GM23338 (cell line): ENCODE results near the gene TUBGCP2. TPM values are rescaled to one million over a fixed set of nuclear protein-coding genes. Genes with fewer than 3 reads are reported as not detected.
A peak's percentile ranks its signal among the peaks of the same experiment; 100 is the strongest.

Experiments
- ATAC-seq: fragments of 200-7000 bp; cut with Tn5 transposase; 3 replicates; pipeline ENCODE4 v1.9.1; 2020
- DNase-seq: peaks from one replicate; pipeline ENCODE4 v3.0.0-alpha.2; 2015; ENCODE audit warnings: low spot score
- H2AFZ ChIP-seq: fragments of 200-600 bp; sonication (generic); 2 replicates; pipeline ENCODE4 v1.8.0; 2016; ENCODE audit warnings: antibody characterized with exemption, mild to moderate bottlenecking, moderate library complexity
- H3F3A ChIP-seq: fragments of 200-600 bp; sonication (generic); replicated peaks from 2 replicates; pipeline ENCODE4 v1.8.0; 2017; ENCODE audit warnings: antibody characterized with exemption, mixed run types, low read depth
- H3K27ac ChIP-seq: fragments of 200-600 bp; sonication (generic); 2 replicates; pipeline ENCODE4 v1.6.1; 2016; ENCODE audit warnings: low read depth
- H3K27me3 ChIP-seq: fragments of 200-600 bp; sonication (generic); 2 replicates; pipeline ENCODE4 v1.8.0; 2016; ENCODE audit warnings: mild to moderate bottlenecking, mixed run types, moderate library complexity; ENCODE audit not compliant: insufficient read depth
- H3K36me3 ChIP-seq: fragments of 200-600 bp; sonication (generic); 2 replicates; pipeline ENCODE4 v1.8.0; 2016; ENCODE audit warnings: mild to moderate bottlenecking; ENCODE audit not compliant: insufficient read depth
- H3K4me1 ChIP-seq: fragments of 200-600 bp; sonication (generic); 2 replicates; pipeline ENCODE4 v1.8.0; 2016; ENCODE audit warnings: mild to moderate bottlenecking, moderate library complexity; ENCODE audit not compliant: insufficient read depth
- H3K4me2 ChIP-seq: fragments of 200-600 bp; sonication (generic); 2 replicates; pipeline ENCODE4 v1.7.1; 2017; ENCODE audit warnings: mixed run types
- H3K4me3 ChIP-seq: fragments of 200-600 bp; sonication (generic); 2 replicates; pipeline ENCODE4 v1.6.1; 2016; ENCODE audit warnings: mixed run types
- H3K79me2 ChIP-seq: fragments of 200-600 bp; sonication (generic); replicated peaks from 2 replicates; pipeline ENCODE4 v1.8.0; 2017; ENCODE audit warnings: mild to moderate bottlenecking; ENCODE audit not compliant: insufficient read depth
- H3K9me2 ChIP-seq: fragments of 200-600 bp; sonication (generic); 2 replicates; pipeline ENCODE4 v1.8.0; 2017; ENCODE audit not compliant: insufficient read depth
- H4K20me1 ChIP-seq: fragments of 200-600 bp; sonication (generic); replicated peaks from 2 replicates; pipeline ENCODE4 v1.8.0; 2017; ENCODE audit warnings: mild to moderate bottlenecking; ENCODE audit not compliant: insufficient read depth
- H3K27ac Mint-ChIP-seq: 2 replicates; pipeline ENCODE4 v1.8.0; 2020; ENCODE audit warnings: inconsistent platforms, mild to moderate bottlenecking, moderate library complexity, mixed read lengths
- H3K27me3 Mint-ChIP-seq: 3 replicates; pipeline ENCODE4 v1.8.0; 2022; ENCODE audit warnings: low read depth, mild to moderate bottlenecking, moderate library complexity, mixed read lengths, inconsistent platforms; ENCODE audit not compliant: insufficient read depth, poor library complexity
- H3K36me3 Mint-ChIP-seq: 3 replicates; pipeline ENCODE4 v1.8.0; 2021; ENCODE audit warnings: low read depth, mild to moderate bottlenecking, inconsistent platforms, moderate library complexity, mixed read lengths
- H3K4me1 Mint-ChIP-seq: 3 replicates; pipeline ENCODE4 v1.8.0; 2020; ENCODE audit warnings: mild to moderate bottlenecking, inconsistent platforms, mixed read lengths
- H3K4me3 Mint-ChIP-seq: 3 replicates; pipeline ENCODE4 v1.8.0; 2021; ENCODE audit warnings: moderate library complexity, mild to moderate bottlenecking, inconsistent platforms, mixed read lengths
- H3K9me3 Mint-ChIP-seq: 3 replicates; pipeline ENCODE4 v1.8.0; 2020; ENCODE audit warnings: moderate library complexity, mild to moderate bottlenecking, inconsistent platforms, mixed read lengths
- CREB1 ChIP-seq: fragments of 250-450 bp; sonication (Bioruptor Pico); IDR thresholded peaks from 2 replicates; pipeline ENCODE4 v1.5.0; 2020; ENCODE audit warnings: low read depth, mild to moderate bottlenecking, moderate library complexity
- EZH2 ChIP-seq: fragments of 200-600 bp; sonication (generic); IDR thresholded peaks from one replicate; pipeline ENCODE4 v1.8.0; 2017; ENCODE audit warnings: antibody characterized with exemption, mild to moderate bottlenecking, low read depth; ENCODE audit not compliant: unreplicated experiment
- EZH2phosphoT487 ChIP-seq: fragments of 200-600 bp; sonication (generic); IDR thresholded peaks from one replicate; pipeline ENCODE4 v1.8.1; 2018; ENCODE audit warnings: antibody characterized with exemption; ENCODE audit not compliant: unreplicated experiment
- JUNB ChIP-seq: IDR thresholded peaks from one replicate; pipeline ENCODE4 v1.6.1; 2016; ENCODE audit warnings: antibody characterized with exemption; ENCODE audit not compliant: unreplicated experiment
- NANOG ChIP-seq: IDR thresholded peaks from 2 replicates; pipeline ENCODE4 v1.6.1; 2016; ENCODE audit warnings: antibody characterized with exemption, borderline replicate concordance
- POLR2AphosphoS5 ChIP-seq: IDR thresholded peaks from 2 replicates; pipeline ENCODE4 v1.6.1; 2016; ENCODE audit warnings: antibody characterized with exemption, low read depth
- ZNF114 ChIP-seq: fragments of 250-450 bp; sonication (Bioruptor Pico); IDR thresholded peaks from 2 replicates; pipeline ENCODE4 v1.5.0; 2020; ENCODE audit warnings: mild to moderate bottlenecking, moderate library complexity
- ZNF331 ChIP-seq: fragments of 250-450 bp; sonication (Bioruptor Pico); IDR thresholded peaks from 2 replicates; pipeline ENCODE4 v1.5.0; 2020; ENCODE audit warnings: low read depth, mild to moderate bottlenecking, moderate library complexity
- polyA plus RNA-seq: library from polyadenylated mRNA; unstranded; fragments of >200 nt; fragmentation: Nextera tagmentation; extraction: Ambion mirVana; gene quantifications from 2 replicates; pipeline ENCODE4 v1.2.1, GENCODE V29; 2016
- total RNA-seq: library from RNA; depleted of rRNA; stranded (reverse); fragments of >200 nt; shearing (Covaris generic); gene quantifications from 2 replicates; pipeline ENCODE4 v1.2.3, GENCODE V29; 2014
- TF ChIP-seq, protein P1 (sequence below): fragments of 250-450 bp; sonication (Bioruptor Pico); IDR thresholded peaks from 2 replicates; pipeline ENCODE4 v1.5.0; 2020; ENCODE audit warnings: mild to moderate bottlenecking, moderate library complexity
- TF ChIP-seq, protein P2 (sequence below): IDR thresholded peaks from one replicate; pipeline ENCODE4 v1.6.1; 2018; ENCODE audit warnings: antibody characterized with exemption; ENCODE audit not compliant: unreplicated experiment
- TF ChIP-seq, protein P3 (sequence below): IDR thresholded peaks from 2 replicates; pipeline ENCODE4 v1.6.1; 2016; ENCODE audit warnings: antibody characterized with exemption
- TF ChIP-seq, protein P4 (sequence below), 2 experiments: fragments of 200-600 bp in 1 of 2; sonication (generic) in 1 of 2; conservative IDR thresholded peaks; 2 replicates each; pipeline versions ENCODE4 v1.5.1 to v1.6.1; 2016 to 2017; ENCODE audit warnings: antibody characterized with exemption in 2 of 2, low read depth in 2 of 2, mild to moderate bottlenecking in 2 of 2, moderate library complexity in 1 of 2

The TUBGCP2 gene
- total and polyA plus RNA-seq, 2 experiments from 2014 or later = 59.6 to 67.7 TPM

DNA sequence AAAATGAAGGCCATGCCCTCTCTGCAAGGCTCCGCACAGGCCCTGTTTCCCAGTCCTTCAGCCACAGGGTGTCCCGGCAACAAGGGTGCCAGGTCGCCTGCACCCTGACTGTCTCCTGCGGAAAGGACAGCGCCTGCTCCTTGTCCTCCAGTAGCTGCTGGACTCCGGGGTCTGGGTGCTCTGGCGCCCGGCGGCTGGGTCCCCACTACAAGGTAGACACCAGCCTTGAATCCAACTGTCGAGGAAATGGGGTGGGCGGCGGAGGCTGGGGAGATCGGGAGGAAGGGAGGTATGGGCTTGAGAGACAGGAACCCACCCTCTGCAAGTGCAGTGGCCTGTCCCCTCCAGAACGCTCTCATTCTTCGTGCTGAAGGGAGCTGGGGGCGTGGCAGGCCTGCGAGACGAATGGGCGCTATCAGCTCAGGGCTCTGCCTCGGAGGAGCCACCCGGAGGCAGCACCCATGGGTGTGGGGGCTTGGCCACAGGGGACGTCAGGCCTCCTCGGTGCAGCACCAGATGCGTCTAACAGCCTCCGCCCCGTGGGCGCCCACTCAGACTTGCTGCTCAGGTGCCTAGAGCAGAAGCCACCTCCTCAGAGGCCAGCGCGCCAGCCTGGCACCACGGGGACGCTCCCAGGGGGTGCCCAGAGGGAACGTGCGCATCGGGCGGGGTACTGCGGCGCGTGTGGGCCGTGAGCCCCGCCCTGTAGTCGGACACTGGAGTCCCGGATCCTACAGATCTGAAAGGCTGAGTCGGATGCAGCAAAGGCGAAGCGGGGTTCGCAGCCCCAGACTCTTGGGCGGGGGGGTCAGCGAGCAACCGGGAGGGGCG is 47.6 kb downstream of the TUBGCP2 start:
- no peak overlapping the region for H3K27ac ChIP-seq
- Mint-ChIP-seq H3K36me3 (peaks cover 3% of the 10 kb centered on the region; the same call in 1 of the 3 replicates), H3K4me1 (peaks cover 12% of the 10 kb centered on the region), H3K27ac (no peak overlapping the region), H3K27me3 (peaks cover 23% of the 10 kb centered on the region), H3K4me3 (peak overlapping the region; percentile 63), H3K9me3 (no peaks in the 10 kb centered on the region)
- no peaks in the 10 kb centered on the region for H3F3A ChIP-seq
- ATAC-seq = peak; percentile 19
- H3K79me2 ChIP-seq = no peaks in the 10 kb centered on the region
- H3K4me2 ChIP-seq = peak overlapping the region; percentile 84
- H3K4me1 ChIP-seq = peaks cover 13% of the 10 kb centered on the region
- H3K4me3 ChIP-seq = peak overlapping the region; percentile 69
- DNase-seq = peak; percentile 46
- no peaks in the 10 kb centered on the region for H3K36me3 ChIP-seq
- TF ChIP-seq ZNF114 (CRISPR knock-in tag) (no peak), ZNF331 (CRISPR knock-in tag) (no peak), EZH2 (no peak), EZH2phosphoT487 (no peak), NANOG (no peak), CREB1 (CRISPR knock-in tag) (no peak), JUNB (no peak), POLR2AphosphoS5 (no peak)
- TF ChIP-seq, protein P1, sequence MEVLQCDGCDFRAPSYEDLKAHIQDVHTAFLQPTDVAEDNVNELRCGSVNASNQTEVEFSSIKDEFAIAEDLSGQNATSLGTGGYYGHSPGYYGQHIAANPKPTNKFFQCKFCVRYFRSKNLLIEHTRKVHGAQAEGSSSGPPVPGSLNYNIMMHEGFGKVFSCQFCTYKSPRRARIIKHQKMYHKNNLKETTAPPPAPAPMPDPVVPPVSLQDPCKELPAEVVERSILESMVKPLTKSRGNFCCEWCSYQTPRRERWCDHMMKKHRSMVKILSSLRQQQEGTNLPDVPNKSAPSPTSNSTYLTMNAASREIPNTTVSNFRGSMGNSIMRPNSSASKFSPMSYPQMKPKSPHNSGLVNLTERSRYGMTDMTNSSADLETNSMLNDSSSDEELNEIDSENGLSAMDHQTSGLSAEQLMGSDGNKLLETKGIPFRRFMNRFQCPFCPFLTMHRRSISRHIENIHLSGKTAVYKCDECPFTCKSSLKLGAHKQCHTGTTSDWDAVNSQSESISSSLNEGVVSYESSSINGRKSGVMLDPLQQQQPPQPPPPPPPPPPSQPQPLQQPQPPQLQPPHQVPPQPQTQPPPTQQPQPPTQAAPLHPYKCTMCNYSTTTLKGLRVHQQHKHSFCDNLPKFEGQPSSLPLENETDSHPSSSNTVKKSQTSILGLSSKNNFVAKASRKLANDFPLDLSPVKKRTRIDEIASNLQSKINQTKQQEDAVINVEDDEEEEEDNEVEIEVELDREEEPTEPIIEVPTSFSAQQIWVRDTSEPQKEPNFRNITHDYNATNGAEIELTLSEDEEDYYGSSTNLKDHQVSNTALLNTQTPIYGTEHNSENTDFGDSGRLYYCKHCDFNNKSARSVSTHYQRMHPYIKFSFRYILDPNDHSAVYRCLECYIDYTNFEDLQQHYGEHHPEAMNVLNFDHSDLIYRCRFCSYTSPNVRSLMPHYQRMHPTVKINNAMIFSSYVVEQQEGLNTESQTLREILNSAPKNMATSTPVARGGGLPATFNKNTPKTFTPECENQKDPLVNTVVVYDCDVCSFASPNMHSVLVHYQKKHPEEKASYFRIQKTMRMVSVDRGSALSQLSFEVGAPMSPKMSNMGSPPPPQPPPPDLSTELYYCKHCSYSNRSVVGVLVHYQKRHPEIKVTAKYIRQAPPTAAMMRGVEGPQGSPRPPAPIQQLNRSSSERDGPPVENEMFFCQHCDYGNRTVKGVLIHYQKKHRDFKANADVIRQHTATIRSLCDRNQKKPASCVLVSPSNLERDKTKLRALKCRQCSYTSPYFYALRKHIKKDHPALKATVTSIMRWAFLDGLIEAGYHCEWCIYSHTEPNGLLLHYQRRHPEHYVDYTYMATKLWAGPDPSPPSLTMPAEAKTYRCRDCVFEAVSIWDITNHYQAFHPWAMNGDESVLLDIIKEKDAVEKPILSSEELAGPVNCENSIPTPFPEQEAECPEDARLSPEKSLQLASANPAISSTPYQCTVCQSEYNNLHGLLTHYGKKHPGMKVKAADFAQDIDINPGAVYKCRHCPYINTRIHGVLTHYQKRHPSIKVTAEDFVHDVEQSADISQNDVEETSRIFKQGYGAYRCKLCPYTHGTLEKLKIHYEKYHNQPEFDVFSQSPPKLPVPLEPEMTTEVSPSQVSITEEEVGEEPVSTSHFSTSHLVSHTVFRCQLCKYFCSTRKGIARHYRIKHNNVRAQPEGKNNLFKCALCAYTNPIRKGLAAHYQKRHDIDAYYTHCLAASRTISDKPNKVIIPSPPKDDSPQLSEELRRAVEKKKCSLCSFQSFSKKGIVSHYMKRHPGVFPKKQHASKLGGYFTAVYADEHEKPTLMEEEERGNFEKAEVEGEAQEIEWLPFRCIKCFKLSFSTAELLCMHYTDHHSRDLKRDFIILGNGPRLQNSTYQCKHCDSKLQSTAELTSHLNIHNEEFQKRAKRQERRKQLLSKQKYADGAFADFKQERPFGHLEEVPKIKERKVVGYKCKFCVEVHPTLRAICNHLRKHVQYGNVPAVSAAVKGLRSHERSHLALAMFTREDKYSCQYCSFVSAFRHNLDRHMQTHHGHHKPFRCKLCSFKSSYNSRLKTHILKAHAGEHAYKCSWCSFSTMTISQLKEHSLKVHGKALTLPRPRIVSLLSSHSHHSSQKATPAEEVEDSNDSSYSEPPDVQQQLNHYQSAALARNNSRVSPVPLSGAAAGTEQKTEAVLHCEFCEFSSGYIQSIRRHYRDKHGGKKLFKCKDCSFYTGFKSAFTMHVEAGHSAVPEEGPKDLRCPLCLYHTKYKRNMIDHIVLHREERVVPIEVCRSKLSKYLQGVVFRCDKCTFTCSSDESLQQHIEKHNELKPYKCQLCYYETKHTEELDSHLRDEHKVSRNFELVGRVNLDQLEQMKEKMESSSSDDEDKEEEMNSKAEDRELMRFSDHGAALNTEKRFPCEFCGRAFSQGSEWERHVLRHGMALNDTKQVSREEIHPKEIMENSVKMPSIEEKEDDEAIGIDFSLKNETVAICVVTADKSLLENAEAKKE (CRISPR knock-in tag) = no peak
- TF ChIP-seq, protein P2, sequence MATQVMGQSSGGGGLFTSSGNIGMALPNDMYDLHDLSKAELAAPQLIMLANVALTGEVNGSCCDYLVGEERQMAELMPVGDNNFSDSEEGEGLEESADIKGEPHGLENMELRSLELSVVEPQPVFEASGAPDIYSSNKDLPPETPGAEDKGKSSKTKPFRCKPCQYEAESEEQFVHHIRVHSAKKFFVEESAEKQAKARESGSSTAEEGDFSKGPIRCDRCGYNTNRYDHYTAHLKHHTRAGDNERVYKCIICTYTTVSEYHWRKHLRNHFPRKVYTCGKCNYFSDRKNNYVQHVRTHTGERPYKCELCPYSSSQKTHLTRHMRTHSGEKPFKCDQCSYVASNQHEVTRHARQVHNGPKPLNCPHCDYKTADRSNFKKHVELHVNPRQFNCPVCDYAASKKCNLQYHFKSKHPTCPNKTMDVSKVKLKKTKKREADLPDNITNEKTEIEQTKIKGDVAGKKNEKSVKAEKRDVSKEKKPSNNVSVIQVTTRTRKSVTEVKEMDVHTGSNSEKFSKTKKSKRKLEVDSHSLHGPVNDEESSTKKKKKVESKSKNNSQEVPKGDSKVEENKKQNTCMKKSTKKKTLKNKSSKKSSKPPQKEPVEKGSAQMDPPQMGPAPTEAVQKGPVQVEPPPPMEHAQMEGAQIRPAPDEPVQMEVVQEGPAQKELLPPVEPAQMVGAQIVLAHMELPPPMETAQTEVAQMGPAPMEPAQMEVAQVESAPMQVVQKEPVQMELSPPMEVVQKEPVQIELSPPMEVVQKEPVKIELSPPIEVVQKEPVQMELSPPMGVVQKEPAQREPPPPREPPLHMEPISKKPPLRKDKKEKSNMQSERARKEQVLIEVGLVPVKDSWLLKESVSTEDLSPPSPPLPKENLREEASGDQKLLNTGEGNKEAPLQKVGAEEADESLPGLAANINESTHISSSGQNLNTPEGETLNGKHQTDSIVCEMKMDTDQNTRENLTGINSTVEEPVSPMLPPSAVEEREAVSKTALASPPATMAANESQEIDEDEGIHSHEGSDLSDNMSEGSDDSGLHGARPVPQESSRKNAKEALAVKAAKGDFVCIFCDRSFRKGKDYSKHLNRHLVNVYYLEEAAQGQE = no peak
- TF ChIP-seq, protein P3, sequence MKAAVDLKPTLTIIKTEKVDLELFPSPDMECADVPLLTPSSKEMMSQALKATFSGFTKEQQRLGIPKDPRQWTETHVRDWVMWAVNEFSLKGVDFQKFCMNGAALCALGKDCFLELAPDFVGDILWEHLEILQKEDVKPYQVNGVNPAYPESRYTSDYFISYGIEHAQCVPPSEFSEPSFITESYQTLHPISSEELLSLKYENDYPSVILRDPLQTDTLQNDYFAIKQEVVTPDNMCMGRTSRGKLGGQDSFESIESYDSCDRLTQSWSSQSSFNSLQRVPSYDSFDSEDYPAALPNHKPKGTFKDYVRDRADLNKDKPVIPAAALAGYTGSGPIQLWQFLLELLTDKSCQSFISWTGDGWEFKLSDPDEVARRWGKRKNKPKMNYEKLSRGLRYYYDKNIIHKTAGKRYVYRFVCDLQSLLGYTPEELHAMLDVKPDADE = no peak
- TF ChIP-seq, protein P4, sequence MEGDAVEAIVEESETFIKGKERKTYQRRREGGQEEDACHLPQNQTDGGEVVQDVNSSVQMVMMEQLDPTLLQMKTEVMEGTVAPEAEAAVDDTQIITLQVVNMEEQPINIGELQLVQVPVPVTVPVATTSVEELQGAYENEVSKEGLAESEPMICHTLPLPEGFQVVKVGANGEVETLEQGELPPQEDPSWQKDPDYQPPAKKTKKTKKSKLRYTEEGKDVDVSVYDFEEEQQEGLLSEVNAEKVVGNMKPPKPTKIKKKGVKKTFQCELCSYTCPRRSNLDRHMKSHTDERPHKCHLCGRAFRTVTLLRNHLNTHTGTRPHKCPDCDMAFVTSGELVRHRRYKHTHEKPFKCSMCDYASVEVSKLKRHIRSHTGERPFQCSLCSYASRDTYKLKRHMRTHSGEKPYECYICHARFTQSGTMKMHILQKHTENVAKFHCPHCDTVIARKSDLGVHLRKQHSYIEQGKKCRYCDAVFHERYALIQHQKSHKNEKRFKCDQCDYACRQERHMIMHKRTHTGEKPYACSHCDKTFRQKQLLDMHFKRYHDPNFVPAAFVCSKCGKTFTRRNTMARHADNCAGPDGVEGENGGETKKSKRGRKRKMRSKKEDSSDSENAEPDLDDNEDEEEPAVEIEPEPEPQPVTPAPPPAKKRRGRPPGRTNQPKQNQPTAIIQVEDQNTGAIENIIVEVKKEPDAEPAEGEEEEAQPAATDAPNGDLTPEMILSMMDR (conservative IDR thresholded peaks at IDR 0.05; ENCODE audit: low read depth in 2 of 2) = no peak
- no peaks in the 10 kb centered on the region for H4K20me1 ChIP-seq
- H2AFZ ChIP-seq = no peak overlapping the region
- no peaks in the 10 kb centered on the region for H3K9me2 ChIP-seq
- peaks cover 8% of the 10 kb centered on the region for H3K27me3 ChIP-seq
